ENCODE measurements around the gene COL5A1. TPM values are rescaled to one million over a fixed set of nuclear protein-coding genes. Genes with fewer than 3 reads are reported as not detected.
"Not testable (repeated sequence)": the region's sequence is repeated elsewhere in the genome, so short reads cannot be mapped to it uniquely, and the experiment has no call there.

The COL5A1 gene
- total RNA-seq, 1 experiment from 2014 or later: 165 TPM

- no peak overlapping the region for H3K27ac ChIP-seq
- peaks cover 9% of the 10 kb centered on the region for H3K4me1 ChIP-seq (replicated peaks)
- H3K4me3 ChIP-seq: no peak overlapping the region
- DNase-seq (ENCODE audit: low read depth in 1 of 2, low spot score in 2 of 2): no peak
- H3K36me3 ChIP-seq: no peaks in the 10 kb centered on the region
- no peaks in the 10 kb centered on the region for H3K9me3 ChIP-seq (replicated peaks)
- H3K27me3 ChIP-seq (replicated peaks): no peaks in the 10 kb centered on the region
Observed at GRCh38 chr9:134635351-134636148, 6.1 kb upstream of the COL5A1 start.

- H3K27ac ChIP-seq: no peak overlapping the region
- no peaks in the 10 kb centered on the region for H3K9me3 ChIP-seq (replicated peaks)
- no peaks in the 10 kb centered on the region for H3K27me3 ChIP-seq (replicated peaks)
- no peak overlapping the region for H3K4me3 ChIP-seq
- peaks cover 15% of the 10 kb centered on the region for H3K4me1 ChIP-seq (replicated peaks)
- no peak for DNase-seq (ENCODE audit: low read depth in 1 of 2, low spot score in 2 of 2)
- no peaks in the 10 kb centered on the region for H3K36me3 ChIP-seq
Observed at GRCh38 chr9:134636149-134636507, 5.5 kb upstream of the COL5A1 start.

GRCh38 chr9:134637241-134637640 is 4.4 kb upstream of the COL5A1 start:
- Histone ChIP-seq H3K36me3 (peaks cover 3% of the 10 kb centered on the region; the same call in 1 of the 2 replicates), H3K4me3 (no peak overlapping the region), H3K9me3 (replicated peaks) (no peaks in the 10 kb centered on the region), H3K27me3 (replicated peaks) (no peaks in the 10 kb centered on the region), H3K27ac (no peak overlapping the region), H3K4me1 (replicated peaks) (peaks cover 16% of the 10 kb centered on the region)
- DNase-seq (ENCODE audit: low read depth in 1 of 2, low spot score in 2 of 2): no peak

GRCh38 chr9:134637696-134638501 is 3.7 kb upstream of the COL5A1 start:
- H3K4me1 ChIP-seq (replicated peaks): peaks cover 16% of the 10 kb centered on the region
- H3K36me3 ChIP-seq: peaks cover 3% of the 10 kb centered on the region; the same call in 1 of the 2 replicates
- no peaks in the 10 kb centered on the region for H3K27me3 ChIP-seq (replicated peaks)
- H3K4me3 ChIP-seq: no peak overlapping the region
- H3K27ac ChIP-seq: no peak overlapping the region
- no peak for DNase-seq (ENCODE audit: low read depth in 1 of 2, low spot score in 2 of 2)
- H3K9me3 ChIP-seq (replicated peaks): no peaks in the 10 kb centered on the region

- peaks cover 21% of the 10 kb centered on the region for H3K4me1 ChIP-seq (replicated peaks)
- no peak for DNase-seq (ENCODE audit: low read depth in 1 of 2, low spot score in 2 of 2)
- no peaks in the 10 kb centered on the region for H3K27me3 ChIP-seq (replicated peaks)
Observed at GRCh38 chr9:134638502-134639090, 3.0 kb upstream of the COL5A1 start.

GRCh38 chr9:134639994-134640393 is 1.6 kb upstream of the COL5A1 start:
- peaks cover 12% of the 10 kb centered on the region for H3K36me3 ChIP-seq
- H3K27ac ChIP-seq: no peak overlapping the region
- no peak for DNase-seq (ENCODE audit: low read depth in 1 of 2, low spot score in 2 of 2)
- no peak overlapping the region for H3K4me3 ChIP-seq
- H3K27me3 ChIP-seq (replicated peaks): no peaks in the 10 kb centered on the region
- no peaks in the 10 kb centered on the region for H3K9me3 ChIP-seq (replicated peaks)
- peaks cover 30% of the 10 kb centered on the region for H3K4me1 ChIP-seq (replicated peaks)

More at GRCh38 chr9:134638502-134639090, 3.0 kb upstream of the COL5A1 start:
- Histone ChIP-seq H3K4me3 (no peak overlapping the region), H3K9me3 (replicated peaks) (no peaks in the 10 kb centered on the region), H3K27ac (no peak overlapping the region), H3K36me3 (peaks cover 9% of the 10 kb centered on the region)

GRCh38 chr9:134640506-134641172 is 964 bp upstream of the COL5A1 start:
- peak overlapping the region; percentile 67 for H3K27ac ChIP-seq
- DNase-seq (ENCODE audit: low read depth in 1 of 2, low spot score in 2 of 2): no peak
- H3K27me3 ChIP-seq (replicated peaks): no peaks in the 10 kb centered on the region
- H3K4me3 ChIP-seq: peak overlapping the region; percentile 84
- H3K4me1 ChIP-seq (replicated peaks): peaks cover 37% of the 10 kb centered on the region
- H3K36me3 ChIP-seq: peaks cover 19% of the 10 kb centered on the region
- H3K9me3 ChIP-seq (replicated peaks): no peaks in the 10 kb centered on the region

GRCh38 chr9:134641990-134642384 is 384 bp downstream of the COL5A1 start:
- H3K27me3 ChIP-seq (replicated peaks): no peaks in the 10 kb centered on the region
- H3K9me3 ChIP-seq (replicated peaks): no peaks in the 10 kb centered on the region
- DNase-seq (ENCODE audit: low read depth in 1 of 2, low spot score in 2 of 2): no peak
- H3K4me3 ChIP-seq: peak overlapping the region; percentile 84
- peaks cover 32% of the 10 kb centered on the region for H3K36me3 ChIP-seq
- H3K4me1 ChIP-seq (replicated peaks): peaks cover 38% of the 10 kb centered on the region
- peak overlapping the region; percentile 67 for H3K27ac ChIP-seq

GRCh38 chr9:134642385-134643181 is 980 bp downstream of the COL5A1 start:
- Histone ChIP-seq H3K9me3 (replicated peaks) (no peaks in the 10 kb centered on the region), H3K36me3 (peaks cover 38% of the 10 kb centered on the region), H3K27ac (peak overlapping the region; percentile 67), H3K4me3 (peak overlapping the region; percentile 84), H3K27me3 (replicated peaks) (no peaks in the 10 kb centered on the region), H3K4me1 (replicated peaks) (peaks cover 32% of the 10 kb centered on the region)
- peak; percentile 77 for DNase-seq (ENCODE audit: low read depth in 1 of 2, low spot score in 2 of 2)

- peak overlapping the region; percentile 2; the same call in 1 of the 2 replicates for H3K27ac ChIP-seq
- H3K27me3 ChIP-seq (replicated peaks): no peaks in the 10 kb centered on the region
- peak overlapping the region; percentile 84 for H3K4me3 ChIP-seq
- no peaks in the 10 kb centered on the region for H3K9me3 ChIP-seq (replicated peaks)
- H3K4me1 ChIP-seq (replicated peaks): peaks cover 34% of the 10 kb centered on the region
- peaks cover 42% of the 10 kb centered on the region for H3K36me3 ChIP-seq
- DNase-seq (ENCODE audit: low read depth in 1 of 2, low spot score in 2 of 2): peak in 1 of 2 experiments; percentile 47
Observed at GRCh38 chr9:134643222-134643671, 1.6 kb downstream of the COL5A1 start.

- Histone ChIP-seq H3K4me3 (peak overlapping the region; percentile 24), H3K36me3 (peaks cover 52% of the 10 kb centered on the region), H3K4me1 (replicated peaks) (peaks cover 45% of the 10 kb centered on the region)
- DNase-seq (ENCODE audit: low read depth in 1 of 2, low spot score in 2 of 2); H3K27me3 ChIP-seq (replicated peaks); H3K9me3 ChIP-seq (replicated peaks); H3K27ac ChIP-seq: not testable (repeated sequence)
Observed at GRCh38 chr9:134644401-134644724, 2.8 kb downstream of the COL5A1 start.

- H3K4me1 ChIP-seq (replicated peaks): peaks cover 48% of the 10 kb centered on the region
- H3K4me3 ChIP-seq: peak overlapping the region; percentile 24
Observed at GRCh38 chr9:134644725-134645606, 3.4 kb downstream of the COL5A1 start.

More at GRCh38 chr9:134644725-134645606, 3.4 kb downstream of the COL5A1 start:
- DNase-seq (ENCODE audit: low read depth in 1 of 2, low spot score in 2 of 2): peak; percentile 66 to 83
- H3K9me3 ChIP-seq (replicated peaks): no peaks in the 10 kb centered on the region
- H3K27me3 ChIP-seq (replicated peaks): no peaks in the 10 kb centered on the region
- H3K27ac ChIP-seq: no peak overlapping the region
- peaks cover 56% of the 10 kb centered on the region for H3K36me3 ChIP-seq

All from SJSA1 (cell line).